HepG2 (cell line): ENCODE data around the gene CPPED1.

Source experiments
- ZNF232 ChIP-seq: sonication (generic); formaldehyde crosslinking; IDR thresholded peaks from 2 replicates; pipeline ENCODE4 v1.4.0; 2020; ENCODE audit warnings: missing genetic modification reagents, borderline replicate concordance
- ZNF432 ChIP-seq: sonication (generic); formaldehyde crosslinking; IDR thresholded peaks from 2 replicates; pipeline ENCODE4 v1.5.0; 2020; ENCODE audit warnings: missing genetic modification reagents, mild to moderate bottlenecking, borderline replicate concordance
- TF ChIP-seq, protein P1 (sequence below), 2 experiments: IDR thresholded peaks; 2 replicates each; pipeline ENCODE4 v1.6.1; 2011 to 2012; ENCODE audit warnings: low read length in 2 of 2, borderline replicate concordance in 1 of 2, low read depth in 1 of 2, mild to moderate bottlenecking in 1 of 2, moderate library complexity in 1 of 2

GRCh38 chr16:12677502-12677901 lies 126.2 kb downstream of the CPPED1 start:
- TF ChIP-seq, protein P1, sequence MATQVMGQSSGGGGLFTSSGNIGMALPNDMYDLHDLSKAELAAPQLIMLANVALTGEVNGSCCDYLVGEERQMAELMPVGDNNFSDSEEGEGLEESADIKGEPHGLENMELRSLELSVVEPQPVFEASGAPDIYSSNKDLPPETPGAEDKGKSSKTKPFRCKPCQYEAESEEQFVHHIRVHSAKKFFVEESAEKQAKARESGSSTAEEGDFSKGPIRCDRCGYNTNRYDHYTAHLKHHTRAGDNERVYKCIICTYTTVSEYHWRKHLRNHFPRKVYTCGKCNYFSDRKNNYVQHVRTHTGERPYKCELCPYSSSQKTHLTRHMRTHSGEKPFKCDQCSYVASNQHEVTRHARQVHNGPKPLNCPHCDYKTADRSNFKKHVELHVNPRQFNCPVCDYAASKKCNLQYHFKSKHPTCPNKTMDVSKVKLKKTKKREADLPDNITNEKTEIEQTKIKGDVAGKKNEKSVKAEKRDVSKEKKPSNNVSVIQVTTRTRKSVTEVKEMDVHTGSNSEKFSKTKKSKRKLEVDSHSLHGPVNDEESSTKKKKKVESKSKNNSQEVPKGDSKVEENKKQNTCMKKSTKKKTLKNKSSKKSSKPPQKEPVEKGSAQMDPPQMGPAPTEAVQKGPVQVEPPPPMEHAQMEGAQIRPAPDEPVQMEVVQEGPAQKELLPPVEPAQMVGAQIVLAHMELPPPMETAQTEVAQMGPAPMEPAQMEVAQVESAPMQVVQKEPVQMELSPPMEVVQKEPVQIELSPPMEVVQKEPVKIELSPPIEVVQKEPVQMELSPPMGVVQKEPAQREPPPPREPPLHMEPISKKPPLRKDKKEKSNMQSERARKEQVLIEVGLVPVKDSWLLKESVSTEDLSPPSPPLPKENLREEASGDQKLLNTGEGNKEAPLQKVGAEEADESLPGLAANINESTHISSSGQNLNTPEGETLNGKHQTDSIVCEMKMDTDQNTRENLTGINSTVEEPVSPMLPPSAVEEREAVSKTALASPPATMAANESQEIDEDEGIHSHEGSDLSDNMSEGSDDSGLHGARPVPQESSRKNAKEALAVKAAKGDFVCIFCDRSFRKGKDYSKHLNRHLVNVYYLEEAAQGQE (IDR thresholded peaks at IDR 0.05; ENCODE audit: borderline replicate concordance in 1 of 2, low read depth in 1 of 2, low read length in 2 of 2), result no peak
- TF ChIP-seq ZNF232 (CRISPR knock-in tag) (no peak), ZNF432 (CRISPR knock-in tag) (no peak)
